HG03060 (cell line): ENCODE results near the gene UBN2.
A peak's percentile ranks its signal among the peaks of the same experiment; 100 is the strongest.
"Not testable (repeated sequence)": the region's sequence is repeated elsewhere in the genome, so short reads cannot be mapped to it uniquely, and the experiment has no call there.

Experiments used
- ATAC-seq: cut with Tn5 transposase; IDR thresholded peaks from one replicate; pipeline ENCODE4 v1.9.1; 2021; ENCODE audit warnings: low read depth, moderate number of reproducible peaks; ENCODE audit not compliant: unreplicated experiment

UBN2 gene

GRCh38 chr7:139230774-139231512 is at the start of gene UBN2:
Gene UBN2 (plus strand): TSS chr7:139231237. CDS start chr7:139231485, 248 bp downstream.
- ATAC-seq = peak; percentile 90

GRCh38 chr7:139181404-139181803 is 49.6 kb upstream of the UBN2 start:
- no peak for ATAC-seq

GRCh38 chr7:139182363-139182762 is 48.7 kb upstream of the UBN2 start:
- ATAC-seq = no peak

- no peak for ATAC-seq
Observed at GRCh38 chr7:139183251-139183650, 47.8 kb upstream of the UBN2 start.

- no peak for ATAC-seq
Observed at GRCh38 chr7:139183878-139184338, 47.1 kb upstream of the UBN2 start.

- ATAC-seq = no peak
Observed at GRCh38 chr7:139186146-139186545, 44.9 kb upstream of the UBN2 start.

- ATAC-seq = no peak
Observed at GRCh38 chr7:139189357-139189756, 41.7 kb upstream of the UBN2 start.

- no peak for ATAC-seq
Observed at GRCh38 chr7:139192014-139192706, 38.9 kb upstream of the UBN2 start.

GRCh38 chr7:139200382-139200781 is 30.7 kb upstream of the UBN2 start:
- no peak for ATAC-seq

GRCh38 chr7:139203992-139204391 is 27.0 kb upstream of the UBN2 start:
- ATAC-seq = no peak

GRCh38 chr7:139205843-139206242 is 25.2 kb upstream of the UBN2 start:
- ATAC-seq = no peak

GRCh38 chr7:139212133-139212532 is 18.9 kb upstream of the UBN2 start:
- ATAC-seq = no peak

- ATAC-seq = not testable (repeated sequence)
Observed at GRCh38 chr7:139213489-139213888, 17.5 kb upstream of the UBN2 start.

- no peak for ATAC-seq
Observed at GRCh38 chr7:139218173-139218572, 12.9 kb upstream of the UBN2 start.

GRCh38 chr7:139224219-139224618 is 6.8 kb upstream of the UBN2 start:
- no peak for ATAC-seq

- ATAC-seq = not testable (repeated sequence)
Observed at GRCh38 chr7:139224836-139225235, 6.2 kb upstream of the UBN2 start.

GRCh38 chr7:139225286-139226157 is 5.5 kb upstream of the UBN2 start:
- ATAC-seq = not testable (repeated sequence)

- ATAC-seq = not testable (repeated sequence)
Observed at GRCh38 chr7:139226158-139226515, 4.9 kb upstream of the UBN2 start.

GRCh38 chr7:139226988-139227488 is 4.0 kb upstream of the UBN2 start:
- not testable (repeated sequence) for ATAC-seq

GRCh38 chr7:139230023-139230422 is 1.0 kb upstream of the UBN2 start:
- ATAC-seq = no peak

- no peak for ATAC-seq
Observed at GRCh38 chr7:139230484-139230773, 608 bp upstream of the UBN2 start.
